ENCODE measurements around the gene SCAMP3. TPM values are rescaled to one million over a fixed set of nuclear protein-coding genes. Genes with fewer than 3 reads are reported as not detected.

Gene SCAMP3
- total and polyA plus RNA-seq, 5 donors from 2014 or later = 57.3 to 150 (median 133) TPM

- Mint-ChIP-seq H3K4me1 (peaks cover 0 to 2% (median 0%) of the 10 kb centered on the region in 4 donors), H3K27me3 (peaks cover 5% of the 10 kb centered on the region), H3K9me3 (no peaks in the 10 kb centered on the region), H3K4me3 (no peak overlapping the region), H3K36me3 (peaks cover 4% of the 10 kb centered on the region), H3K27ac (no peak overlapping the region)
- DNase-seq (no peak), ATAC-seq (ENCODE audit: low read depth in 2 of 2) (no peak)
- H3K4me3 ChIP-seq (ENCODE audit: low read depth, low read length) = no peak overlapping the region
- no peaks in the 10 kb centered on the region for H3K9me3 ChIP-seq (ENCODE audit: control insufficient read depth in 2 of 2, low read length in 2 of 2)
- no peak overlapping the region for H3K27ac ChIP-seq (ENCODE audit: insufficient read depth, low read length, poor library complexity, severe bottlenecking)
- no peaks in the 10 kb centered on the region for H3K4me1 ChIP-seq (ENCODE audit: control insufficient read depth, insufficient read depth, low read length, poor library complexity, severe bottlenecking)
- H3K36me3 ChIP-seq (ENCODE audit: control insufficient read depth, insufficient read depth, low read length) = no peaks in the 10 kb centered on the region
- no peaks in the 10 kb centered on the region for H3K27me3 ChIP-seq (ENCODE audit: control insufficient read depth, insufficient read depth, low read length)
These were observed 22.3 kb upstream of the SCAMP3 start for GRCh38 chr1:155284476-155284875.

DNA sequence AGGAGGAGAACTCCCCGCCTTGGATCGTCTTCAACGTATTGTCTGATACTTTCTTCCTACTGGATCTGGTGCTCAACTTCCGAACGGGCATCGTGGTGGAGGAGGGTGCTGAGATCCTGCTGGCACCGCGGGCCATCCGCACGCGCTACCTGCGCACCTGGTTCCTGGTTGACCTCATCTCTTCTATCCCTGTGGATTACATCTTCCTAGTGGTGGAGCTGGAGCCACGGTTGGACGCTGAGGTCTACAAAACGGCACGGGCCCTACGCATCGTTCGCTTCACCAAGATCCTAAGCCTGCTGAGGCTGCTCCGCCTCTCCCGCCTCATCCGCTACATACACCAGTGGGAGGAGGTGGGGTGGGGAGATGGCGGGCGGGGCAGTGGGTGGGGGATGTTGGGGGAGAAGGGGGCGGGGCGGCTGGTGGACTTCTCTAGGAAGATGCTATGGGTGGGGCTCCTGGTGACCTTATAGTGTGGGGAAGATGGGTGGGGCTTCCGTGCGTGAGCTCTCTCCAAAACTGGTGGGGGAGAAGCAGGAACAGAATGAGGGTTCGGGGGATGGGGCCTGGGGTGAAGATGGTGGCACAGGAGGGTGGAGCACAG, 20.4 kb upstream of the SCAMP3 start:
- no peaks in the 10 kb centered on the region for H3K27me3 ChIP-seq (ENCODE audit: control insufficient read depth, insufficient read depth, low read length)
- no peaks in the 10 kb centered on the region for H3K36me3 ChIP-seq (ENCODE audit: control insufficient read depth, insufficient read depth, low read length)
- Mint-ChIP-seq H3K36me3 (no peaks in the 10 kb centered on the region), H3K9me3 (no peaks in the 10 kb centered on the region), H3K27me3 (peaks cover 6% of the 10 kb centered on the region), H3K27ac (no peak overlapping the region), H3K4me3 (peak overlapping the region in 1 of 4 donors; percentile 32), H3K4me1 (peaks cover 0 to 17% (median 2%) of the 10 kb centered on the region in 4 donors)
- H3K4me3 ChIP-seq (ENCODE audit: low read depth, low read length) = no peak overlapping the region
- ATAC-seq (ENCODE audit: low read depth in 2 of 2) (no peak), DNase-seq (no peak)
- H3K9me3 ChIP-seq (ENCODE audit: control insufficient read depth in 2 of 2, low read length in 2 of 2) = no peaks in the 10 kb centered on the region
- H3K4me1 ChIP-seq (ENCODE audit: control insufficient read depth, insufficient read depth, low read length, poor library complexity, severe bottlenecking) = peaks cover 8% of the 10 kb centered on the region
- no peak overlapping the region for H3K27ac ChIP-seq (ENCODE audit: insufficient read depth, low read length, poor library complexity, severe bottlenecking)

- H3K27ac Mint-ChIP-seq = no peak overlapping the region
These were observed 17.1 kb upstream of the SCAMP3 start for GRCh38 chr1:155279268-155279667.

DNA sequence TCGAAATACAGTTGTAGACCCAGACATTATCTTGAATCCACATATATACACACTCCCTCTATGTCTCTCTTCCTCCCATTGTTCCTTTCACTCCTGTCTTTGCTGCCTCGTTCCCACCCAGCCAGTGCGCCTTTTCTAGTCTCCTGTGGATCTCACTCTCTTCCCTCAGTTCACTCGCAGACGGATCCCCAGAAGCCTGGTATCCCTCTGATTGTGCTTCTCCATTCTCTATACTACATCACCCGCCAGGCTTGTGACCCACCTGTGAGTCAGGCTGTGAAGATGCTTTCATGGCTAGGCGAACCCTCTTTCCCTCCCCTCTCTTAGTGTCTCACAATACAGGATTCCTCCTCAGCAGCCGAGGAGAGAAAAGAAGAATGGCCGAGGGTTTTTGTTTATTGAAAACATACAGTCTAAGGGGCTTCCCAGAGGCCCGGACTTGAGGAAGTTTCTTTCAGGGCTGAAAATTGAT, 16.6 kb upstream of the SCAMP3 start:
- H3K27ac Mint-ChIP-seq = peak overlapping the region; percentile 45 to 70 (median 48)

More at GRCh38 chr1:155279268-155279667, 17.1 kb upstream of the SCAMP3 start:
- ATAC-seq (ENCODE audit: low read depth in 2 of 2) = no peak
- H3K27me3 Mint-ChIP-seq = peaks cover 6% of the 10 kb centered on the region
- no peaks in the 10 kb centered on the region for H3K9me3 Mint-ChIP-seq
- no peaks in the 10 kb centered on the region for H3K36me3 Mint-ChIP-seq
- H3K4me3 ChIP-seq (ENCODE audit: low read depth, low read length) = no peak overlapping the region
- H3K27ac ChIP-seq (ENCODE audit: insufficient read depth, low read length, poor library complexity, severe bottlenecking) = no peak overlapping the region
- H3K36me3 ChIP-seq (ENCODE audit: control insufficient read depth, insufficient read depth, low read length) = no peaks in the 10 kb centered on the region
- H3K4me1 ChIP-seq (ENCODE audit: control insufficient read depth, insufficient read depth, low read length, poor library complexity, severe bottlenecking) = peaks cover 22% of the 10 kb centered on the region
- peaks cover 10 to 30% (median 13%) of the 10 kb centered on the region in 4 donors for H3K4me1 Mint-ChIP-seq
- peak overlapping the region in 3 of 4 donors; percentile 3 to 88 (median 48) for H3K4me3 Mint-ChIP-seq
- no peak for DNase-seq
- no peaks in the 10 kb centered on the region for H3K9me3 ChIP-seq (ENCODE audit: control insufficient read depth in 2 of 2, low read length in 2 of 2)
- H3K27me3 ChIP-seq (ENCODE audit: control insufficient read depth, insufficient read depth, low read length) = no peaks in the 10 kb centered on the region

DNA sequence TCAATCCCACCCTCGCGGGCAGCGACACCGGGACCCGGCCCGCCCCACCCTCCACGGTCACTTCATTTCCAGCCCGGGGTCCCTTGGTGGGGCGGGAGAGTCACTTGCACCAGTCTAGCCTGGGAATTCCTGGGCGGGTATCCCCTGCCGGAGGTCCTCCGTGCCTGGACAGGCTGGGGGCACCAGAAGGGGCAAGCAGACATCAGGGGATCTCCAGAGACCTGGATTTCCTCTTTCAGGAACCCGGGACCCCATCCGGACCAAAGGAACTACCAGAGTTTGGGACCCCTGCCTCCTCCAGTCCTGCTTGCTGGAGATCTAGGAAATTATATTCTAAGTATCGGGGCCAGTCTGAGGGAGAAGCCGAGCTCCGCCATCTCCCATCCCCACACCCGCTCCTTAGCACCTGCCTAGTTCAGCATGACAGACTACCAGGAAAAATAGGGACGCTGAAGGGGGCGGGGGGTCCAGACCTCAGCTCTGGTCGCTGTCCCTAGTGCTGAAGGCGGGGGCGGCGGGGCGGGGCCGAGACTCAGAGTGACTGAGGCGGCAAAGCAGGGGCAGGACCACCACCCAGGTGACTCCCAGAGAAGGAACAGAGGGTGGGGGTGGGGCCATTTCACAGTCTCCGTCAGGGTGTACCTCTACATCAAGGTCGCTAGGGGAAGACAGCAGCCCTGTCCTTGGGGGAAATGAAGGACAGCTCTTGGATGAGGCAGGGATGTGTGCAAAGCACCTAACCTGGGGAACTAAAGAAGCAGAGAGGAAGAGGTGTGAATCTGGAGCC, 15.9 kb upstream of the SCAMP3 start:
- Mint-ChIP-seq H3K4me1 (peaks cover 11 to 38% (median 18%) of the 10 kb centered on the region in 4 donors), H3K27me3 (peaks cover 6% of the 10 kb centered on the region), H3K9me3 (no peaks in the 10 kb centered on the region), H3K4me3 (peak overlapping the region; percentile 78 to 90 (median 86)), H3K36me3 (no peaks in the 10 kb centered on the region), H3K27ac (peak overlapping the region; percentile 38 to 70 (median 45))
- ATAC-seq (ENCODE audit: low read depth in 2 of 2) (peak; percentile 25 to 27), DNase-seq (peak; percentile 66 to 73 (median 71))
- Histone ChIP-seq H3K4me1 (ENCODE audit: control insufficient read depth, insufficient read depth, low read length, poor library complexity, severe bottlenecking) (peaks cover 30% of the 10 kb centered on the region), H3K4me3 (ENCODE audit: low read depth, low read length) (peak overlapping the region; percentile 18), H3K36me3 (ENCODE audit: control insufficient read depth, insufficient read depth, low read length) (no peaks in the 10 kb centered on the region), H3K27ac (ENCODE audit: insufficient read depth, low read length, poor library complexity, severe bottlenecking) (peak overlapping the region; percentile 55), H3K27me3 (ENCODE audit: control insufficient read depth, insufficient read depth, low read length) (no peaks in the 10 kb centered on the region), H3K9me3 (ENCODE audit: control insufficient read depth in 2 of 2, low read length in 2 of 2) (no peaks in the 10 kb centered on the region)

More for the DNA sequence above, 16.6 kb upstream of the SCAMP3 start:
- peaks cover 11 to 33% (median 15%) of the 10 kb centered on the region in 4 donors for H3K4me1 Mint-ChIP-seq
- DNase-seq (no peak), ATAC-seq (ENCODE audit: low read depth in 2 of 2) (no peak)
- no peaks in the 10 kb centered on the region for H3K9me3 Mint-ChIP-seq
- H3K27me3 ChIP-seq (ENCODE audit: control insufficient read depth, insufficient read depth, low read length) = no peaks in the 10 kb centered on the region
- H3K27me3 Mint-ChIP-seq = peaks cover 6% of the 10 kb centered on the region
- H3K4me3 ChIP-seq (ENCODE audit: low read depth, low read length) = peak overlapping the region; percentile 18
- peak overlapping the region; percentile 78 to 90 (median 86) for H3K4me3 Mint-ChIP-seq
- no peaks in the 10 kb centered on the region for H3K36me3 Mint-ChIP-seq
- H3K9me3 ChIP-seq (ENCODE audit: control insufficient read depth in 2 of 2, low read length in 2 of 2) = no peaks in the 10 kb centered on the region
- H3K36me3 ChIP-seq (ENCODE audit: control insufficient read depth, insufficient read depth, low read length) = no peaks in the 10 kb centered on the region
- H3K4me1 ChIP-seq (ENCODE audit: control insufficient read depth, insufficient read depth, low read length, poor library complexity, severe bottlenecking) = peaks cover 26% of the 10 kb centered on the region
- H3K27ac ChIP-seq (ENCODE audit: insufficient read depth, low read length, poor library complexity, severe bottlenecking) = peak overlapping the region; percentile 24

DNA sequence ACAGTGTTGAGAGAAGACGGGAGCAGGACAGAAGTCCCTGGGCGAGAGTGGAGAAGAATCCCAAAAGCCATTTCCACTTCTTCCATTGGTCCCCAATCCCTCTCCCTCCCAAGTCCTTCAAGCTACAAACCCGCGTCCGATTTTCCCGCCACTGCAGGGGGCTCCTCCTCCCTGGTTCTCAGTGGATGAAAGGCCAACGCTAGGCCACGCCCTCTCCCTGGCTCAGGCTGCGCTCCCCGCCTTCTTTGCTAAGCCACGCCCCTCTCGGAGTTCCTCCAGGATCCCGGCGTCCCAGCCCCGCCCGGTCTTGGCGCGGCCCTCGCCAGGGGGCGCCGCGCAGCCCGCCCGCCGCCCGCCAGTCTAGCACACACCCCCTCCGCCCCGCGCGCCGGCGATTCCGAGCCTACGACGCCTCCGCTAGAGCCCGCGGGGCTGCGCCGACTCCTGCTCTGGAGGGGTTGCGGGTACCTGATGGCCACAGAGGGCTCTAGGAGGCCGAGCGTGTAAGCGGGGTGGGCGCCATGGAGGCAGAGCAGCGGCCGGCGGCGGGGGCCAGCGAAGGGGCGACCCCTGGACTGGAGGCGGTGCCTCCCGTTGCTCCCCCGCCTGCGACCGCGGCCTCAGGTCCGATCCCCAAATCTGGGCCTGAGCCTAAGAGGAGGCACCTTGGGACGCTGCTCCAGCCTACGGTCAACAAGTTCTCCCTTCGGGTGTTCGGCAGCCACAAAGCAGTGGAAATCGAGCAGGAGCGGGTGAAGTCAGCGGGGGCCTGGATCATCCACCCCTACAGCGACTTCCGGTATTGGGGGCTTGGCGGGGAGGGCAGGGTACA, 15.1 kb upstream of the SCAMP3 start, which contains the start of gene HCN3:
Gene HCN3, plus strand, starts transcription at position 394 of the 832 bp plus-strand sequence. Its CDS starts 128 bp downstream, at position 522.
- Mint-ChIP-seq H3K36me3 (no peaks in the 10 kb centered on the region), H3K27ac (peak within 1 kb of the TSS; percentile 38 to 70 (median 65)), H3K9me3 (no peaks in the 10 kb centered on the region), H3K4me1 (peaks cover 16 to 44% (median 24%) of the 10 kb centered on the region in 4 donors), H3K27me3 (peaks cover 6% of the 10 kb centered on the region), H3K4me3 (peak within 1 kb of the TSS; percentile 78 to 93 (median 87))
- Histone ChIP-seq H3K4me1 (ENCODE audit: control insufficient read depth, insufficient read depth, low read length, poor library complexity, severe bottlenecking) (peaks cover 35% of the 10 kb centered on the region), H3K9me3 (ENCODE audit: control insufficient read depth in 2 of 2, low read length in 2 of 2) (no peaks in the 10 kb centered on the region), H3K36me3 (ENCODE audit: control insufficient read depth, insufficient read depth, low read length) (no peaks in the 10 kb centered on the region), H3K4me3 (ENCODE audit: low read depth, low read length) (peak within 1 kb of the TSS; percentile 80), H3K27ac (ENCODE audit: insufficient read depth, low read length, poor library complexity, severe bottlenecking) (peak within 1 kb of the TSS; percentile 55), H3K27me3 (ENCODE audit: control insufficient read depth, insufficient read depth, low read length) (no peaks in the 10 kb centered on the region)
- DNase-seq (peak; percentile 65 to 90 (median 88)), ATAC-seq (ENCODE audit: low read depth in 2 of 2) (peak; percentile 43 to 44)
